Stimulated activated naive CD8-positive, alpha-beta T cell treated with anti-CD3 and anti-CD28 coated beads, Interleukin-15, Interleukin-2, amounts not matched to agents 100 U/mL and 50 U/mL, for 24 hours (primary cell): ENCODE results near the gene KIR2DL4.
"Not testable (repeated sequence)": the region's sequence is repeated elsewhere in the genome, so short reads cannot be mapped to it uniquely, and the experiment has no call there.

Source experiments
- ATAC-seq: fragments of 150-1000 bp; cut with Tn5 transposase; one replicate; pipeline ENCODE4 v1.10.0; 2021
- DNase-seq: peaks from one replicate; pipeline ENCODE4 v3.0.0; 2021

The KIR2DL4 gene

DNA sequence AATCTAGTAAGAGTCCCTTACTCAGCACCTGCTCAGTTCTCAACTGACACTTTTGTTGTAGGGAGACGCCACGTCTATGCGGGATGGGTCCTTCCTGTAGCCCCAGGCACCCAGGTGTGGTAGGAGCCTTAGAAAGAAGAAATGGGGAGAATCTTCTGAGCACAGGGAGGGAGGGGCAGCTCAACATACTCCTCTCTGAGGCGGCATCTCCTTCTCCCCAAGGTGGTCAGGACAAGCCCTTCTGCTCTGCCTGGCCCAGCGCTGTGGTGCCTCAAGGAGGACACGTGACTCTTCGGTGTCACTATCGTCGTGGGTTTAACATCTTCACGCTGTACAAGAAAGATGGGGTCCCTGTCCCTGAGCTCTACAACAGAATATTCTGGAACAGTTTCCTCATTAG lies 1.2 kb downstream of the KIR2DL4 start:
- no peak for DNase-seq
- ATAC-seq, result no peak

DNA sequence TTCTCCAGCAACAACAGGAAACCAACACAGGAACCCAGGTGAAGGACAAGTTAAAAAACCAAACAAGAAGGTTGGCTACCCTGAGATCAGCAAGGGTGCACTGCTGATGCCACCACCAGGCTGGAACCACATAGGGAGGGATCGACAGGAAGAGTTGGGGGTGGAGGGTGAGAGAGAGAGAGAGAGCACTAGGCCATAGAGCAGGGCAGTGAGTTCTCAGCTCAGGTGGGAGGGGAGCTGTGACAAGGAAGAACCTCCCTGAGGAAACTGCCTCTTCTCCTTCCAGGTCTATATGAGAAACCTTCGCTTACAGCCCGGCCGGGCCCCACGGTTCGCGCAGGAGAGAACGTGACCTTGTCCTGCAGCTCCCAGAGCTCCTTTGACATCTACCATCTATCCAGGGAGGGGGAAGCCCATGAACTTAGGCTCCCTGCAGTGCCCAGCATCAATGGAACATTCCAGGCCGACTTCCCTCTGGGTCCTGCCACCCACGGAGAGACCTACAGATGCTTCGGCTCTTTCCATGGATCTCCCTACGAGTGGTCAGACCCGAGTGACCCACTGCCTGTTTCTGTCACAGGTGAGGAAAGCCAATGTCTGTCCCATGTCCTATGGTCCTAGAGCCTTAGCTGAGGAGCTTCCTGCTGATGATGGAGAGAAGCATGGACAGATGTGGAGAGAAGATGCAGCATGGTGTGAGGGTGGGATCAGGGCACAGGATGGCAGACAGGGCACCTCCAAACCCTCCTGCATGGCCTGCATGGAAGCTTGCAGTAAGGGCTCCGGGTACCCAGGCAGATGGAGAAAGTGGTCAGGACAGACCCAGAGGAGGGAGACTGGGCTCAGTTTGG lies 2.5 kb downstream of the KIR2DL4 start:
- ATAC-seq (no peak), DNase-seq (no peak)

DNA sequence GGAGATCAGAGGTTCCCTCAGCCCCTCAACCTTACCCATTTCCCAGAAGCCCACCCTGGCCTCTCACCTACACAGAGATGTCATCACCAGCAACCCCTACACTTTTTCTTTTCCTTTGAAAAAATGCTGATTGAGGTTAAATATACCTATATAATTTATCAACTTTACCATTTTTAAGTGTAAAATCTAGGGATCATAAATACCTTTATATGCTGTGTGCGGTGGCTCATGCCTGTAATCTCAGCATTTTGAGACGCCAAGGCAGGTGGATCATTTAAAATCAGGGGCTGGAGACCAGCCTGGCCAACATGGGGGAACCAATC lies 3.1 kb downstream of the KIR2DL4 start:
- ATAC-seq (no peak), DNase-seq (no peak)

DNA sequence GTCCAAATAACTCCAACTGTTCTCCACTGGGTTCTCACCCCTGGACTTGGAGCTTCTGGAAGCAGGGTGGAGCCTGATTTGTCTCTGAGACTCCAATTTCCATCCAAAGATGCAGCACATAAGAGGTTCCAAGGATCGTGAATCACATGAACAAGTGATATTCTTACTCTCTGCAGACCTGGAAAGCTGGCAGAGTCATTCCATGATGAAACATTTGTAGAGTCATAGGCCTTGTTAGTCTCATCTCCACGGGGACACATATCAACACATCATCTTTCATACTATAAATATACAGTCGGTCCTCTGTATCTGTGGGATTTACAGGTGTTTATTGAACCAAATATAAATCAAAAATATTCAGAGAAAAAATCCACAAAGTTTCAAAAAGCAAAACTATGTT lies 11.2 kb downstream of the KIR2DL4 start:
- not testable (repeated sequence) for DNase-seq, ATAC-seq

DNA sequence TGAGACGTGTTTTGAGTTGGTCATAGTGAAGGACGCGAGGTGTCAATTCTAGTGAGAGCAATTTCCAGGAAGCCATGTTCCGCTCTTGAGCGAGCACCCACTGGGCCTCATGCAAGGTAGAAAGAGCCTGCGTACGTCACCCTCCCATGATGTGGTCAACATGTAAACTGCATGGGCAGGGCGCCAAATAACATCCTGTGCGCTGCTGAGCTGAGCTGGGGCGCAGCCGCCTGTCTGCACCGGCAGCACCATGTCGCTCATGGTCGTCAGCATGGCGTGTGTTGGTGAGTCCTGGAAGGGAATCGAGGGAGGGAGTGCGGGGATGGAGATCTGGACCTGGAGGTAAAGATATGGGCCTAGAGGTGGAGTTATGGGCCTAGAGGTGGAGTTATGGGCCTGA lies 12.8 kb downstream of the KIR2DL4 start, which contains the start of gene KIR3DL1:
TSS of gene KIR3DL1 (plus strand) at position 218 of the 400 bp plus-strand sequence.
- not testable (repeated sequence) for ATAC-seq, DNase-seq

DNA sequence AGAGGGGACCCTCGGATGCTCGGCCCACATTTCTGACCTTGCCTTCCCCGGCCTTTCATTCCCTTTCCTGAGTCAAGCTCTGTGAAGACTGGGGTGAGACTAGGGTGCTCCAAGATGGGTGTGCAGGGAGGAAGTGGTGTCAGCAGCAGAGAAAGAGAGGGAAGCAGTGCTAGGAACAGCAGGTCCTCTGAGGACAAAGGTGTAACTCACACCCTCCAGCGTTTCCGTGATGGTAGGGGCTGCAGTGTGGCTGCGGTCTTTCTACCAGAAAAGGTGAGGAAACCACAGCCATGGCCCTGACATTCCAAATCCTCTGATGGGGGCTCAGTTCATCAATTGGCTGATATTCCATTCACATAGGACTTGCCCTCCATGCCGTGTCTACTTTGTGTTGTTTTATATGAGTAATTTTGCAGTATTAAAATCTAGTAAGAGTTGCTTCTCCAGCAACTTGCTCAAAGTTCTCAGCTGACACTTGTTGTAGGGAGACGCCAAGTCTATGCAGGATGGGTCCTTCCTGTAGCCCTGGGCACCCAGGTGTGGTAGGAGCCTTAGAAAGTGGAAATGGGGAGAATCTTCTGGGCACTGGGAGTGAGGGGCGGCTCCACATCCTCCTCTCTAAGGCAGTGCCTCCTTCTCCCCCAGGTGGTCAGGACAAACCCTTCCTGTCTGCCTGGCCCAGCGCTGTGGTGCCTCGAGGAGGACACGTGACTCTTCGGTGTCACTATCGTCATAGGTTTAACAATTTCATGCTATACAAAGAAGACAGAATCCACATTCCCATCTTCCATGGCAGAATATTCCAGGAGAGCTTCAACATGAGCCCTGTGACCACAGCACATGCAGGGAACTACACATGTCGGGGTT lies 14.5 kb downstream of the KIR2DL4 start:
- peak; percentile 23 for ATAC-seq
- DNase-seq, result no peak

GRCh38 chr19:54824416-54824815 lies 21.0 kb downstream of the KIR2DL4 start:
- not testable (repeated sequence) for DNase-seq, ATAC-seq

DNA sequence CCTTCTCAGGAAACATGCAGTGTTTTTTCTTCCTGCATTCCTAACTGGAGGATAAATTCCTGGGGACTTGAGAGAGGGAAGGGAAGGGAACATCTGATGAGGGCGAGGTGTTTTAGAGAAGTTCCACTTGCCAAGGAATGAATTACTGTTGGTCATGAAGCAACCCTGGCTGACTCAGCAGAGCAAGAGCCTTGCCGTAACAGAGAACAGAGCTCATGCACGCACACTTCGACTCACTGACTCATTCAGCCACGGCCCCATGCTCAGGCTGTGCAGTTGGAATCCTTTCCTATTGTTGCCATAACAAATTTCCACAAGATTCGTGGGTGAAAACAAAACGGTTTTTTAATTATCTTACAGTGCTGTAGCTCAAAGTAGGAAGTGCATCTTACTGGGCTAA lies 21.9 kb downstream of the KIR2DL4 start:
- DNase-seq, result not testable (repeated sequence)

GRCh38 chr19:54828064-54828463 lies 24.7 kb downstream of the KIR2DL4 start:
- not testable (repeated sequence) for DNase-seq, ATAC-seq

More for the DNA sequence above, 21.9 kb downstream of the KIR2DL4 start:
- not testable (repeated sequence) for ATAC-seq

GRCh38 chr19:54832496-54832895 lies 29.1 kb downstream of the KIR2DL4 start, which contains the start of gene KIR2DS4:
Gene KIR2DS4 (plus strand): TSS chr19:54832676.
- not testable (repeated sequence) for ATAC-seq, DNase-seq

DNA sequence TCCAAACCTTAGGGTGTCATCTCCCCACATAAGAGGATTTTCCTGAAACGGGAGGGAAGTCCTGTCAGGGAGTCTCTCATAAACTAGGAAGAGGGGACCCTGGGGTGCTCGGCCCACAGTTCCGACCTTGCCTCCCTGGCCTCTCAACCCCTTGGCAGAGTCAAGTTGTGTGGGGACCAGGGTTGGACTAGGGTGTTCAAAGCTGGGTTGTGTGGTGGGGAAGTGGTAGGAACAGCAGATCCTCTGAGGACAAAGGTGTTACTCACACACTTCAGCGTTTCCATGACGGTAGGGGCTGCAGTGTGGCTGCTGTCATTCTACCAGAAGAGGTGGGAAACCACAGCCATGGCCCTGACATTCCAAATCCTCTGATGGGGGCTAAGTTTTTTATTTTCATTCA lies 31.7 kb downstream of the KIR2DL4 start:
- not testable (repeated sequence) for ATAC-seq, DNase-seq

DNA sequence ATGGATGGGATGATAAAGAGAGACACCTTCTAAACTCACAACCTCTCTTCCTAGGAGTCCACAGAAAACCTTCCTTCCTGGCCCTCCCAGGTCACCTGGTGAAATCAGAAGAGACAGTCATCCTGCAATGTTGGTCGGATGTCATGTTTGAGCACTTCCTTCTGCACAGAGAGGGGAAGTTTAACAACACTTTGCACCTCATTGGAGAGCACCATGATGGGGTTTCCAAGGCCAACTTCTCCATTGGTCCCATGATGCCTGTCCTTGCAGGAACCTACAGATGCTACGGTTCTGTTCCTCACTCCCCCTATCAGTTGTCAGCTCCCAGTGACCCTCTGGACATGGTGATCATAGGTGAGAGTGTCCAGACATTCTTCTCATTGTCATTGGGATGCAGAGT lies 34.1 kb downstream of the KIR2DL4 start:
- not testable (repeated sequence) for DNase-seq, ATAC-seq

DNA sequence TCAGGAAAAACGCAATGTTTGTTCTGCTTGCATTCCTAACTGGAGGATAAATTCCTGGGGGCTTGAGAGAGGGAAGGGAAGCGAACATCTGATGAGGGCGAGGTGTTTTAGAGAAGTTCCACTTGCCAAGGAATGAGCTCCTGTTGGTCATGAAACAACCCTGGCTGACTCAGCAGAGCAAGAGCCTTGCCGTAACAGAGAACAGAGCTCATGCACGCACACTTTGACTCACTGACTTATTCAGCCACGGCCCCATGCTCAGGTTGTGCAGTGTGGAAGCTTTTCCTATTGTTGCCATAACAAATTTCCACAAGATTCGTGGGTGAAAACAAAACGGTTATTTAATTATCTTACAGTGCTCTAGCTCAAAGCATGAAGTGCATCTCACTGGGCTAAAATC lies 39.8 kb downstream of the KIR2DL4 start:
- not testable (repeated sequence) for ATAC-seq, DNase-seq

- not testable (repeated sequence) for ATAC-seq, DNase-seq
These were observed 46.7 kb downstream of the KIR2DL4 start, which contains the start of gene KIR3DL2 for GRCh38 chr19:54850061-54850640. Gene KIR3DL2 (plus strand): TSS chr19:54850443. CDS start chr19:54850476, 33 bp downstream.

DNA sequence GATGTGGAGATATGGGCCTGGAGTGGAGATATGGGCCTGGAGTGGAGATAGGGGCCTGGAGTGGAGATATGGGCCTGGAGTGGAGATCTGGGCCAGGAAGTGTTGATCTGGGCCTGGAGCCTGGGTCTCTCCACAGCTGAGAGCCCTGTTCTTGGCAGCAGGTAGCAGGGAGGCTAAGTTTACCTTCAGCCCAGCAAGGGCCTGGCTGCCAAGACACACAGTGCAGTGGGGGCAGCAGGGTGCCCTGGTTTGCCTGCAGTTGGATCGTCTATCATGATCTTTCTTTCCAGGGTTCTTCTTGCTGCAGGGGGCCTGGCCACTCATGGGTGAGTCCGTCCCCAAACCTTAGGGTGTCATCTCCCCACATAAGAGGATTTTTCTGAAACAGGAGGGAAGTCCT lies 47.5 kb downstream of the KIR2DL4 start:
- ATAC-seq (no peak), DNase-seq (no peak)

DNA sequence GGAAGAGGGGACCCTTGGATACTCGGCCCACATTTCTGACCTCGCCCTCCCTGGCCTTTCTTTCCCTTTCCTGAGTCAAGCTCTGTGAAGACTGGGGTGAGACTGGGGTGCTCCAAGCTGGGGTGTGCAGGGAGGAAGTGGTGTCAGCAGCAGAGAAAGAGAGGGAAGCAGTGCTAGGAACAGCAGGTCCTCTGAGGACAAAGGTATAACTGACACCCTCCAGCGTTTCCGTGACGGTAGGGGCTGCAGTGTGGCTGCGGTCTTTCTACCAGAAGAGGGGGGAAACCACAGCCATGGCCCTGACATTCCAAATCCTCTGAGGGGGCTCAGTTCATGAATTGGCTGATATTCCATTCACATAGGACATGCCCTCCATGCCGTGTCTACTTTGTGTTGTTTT lies 47.9 kb downstream of the KIR2DL4 start:
- ATAC-seq (no peak), DNase-seq (no peak)

GRCh38 chr19:54855241-54855640 lies 51.8 kb downstream of the KIR2DL4 start:
- ATAC-seq, DNase-seq: not testable (repeated sequence)

DNA sequence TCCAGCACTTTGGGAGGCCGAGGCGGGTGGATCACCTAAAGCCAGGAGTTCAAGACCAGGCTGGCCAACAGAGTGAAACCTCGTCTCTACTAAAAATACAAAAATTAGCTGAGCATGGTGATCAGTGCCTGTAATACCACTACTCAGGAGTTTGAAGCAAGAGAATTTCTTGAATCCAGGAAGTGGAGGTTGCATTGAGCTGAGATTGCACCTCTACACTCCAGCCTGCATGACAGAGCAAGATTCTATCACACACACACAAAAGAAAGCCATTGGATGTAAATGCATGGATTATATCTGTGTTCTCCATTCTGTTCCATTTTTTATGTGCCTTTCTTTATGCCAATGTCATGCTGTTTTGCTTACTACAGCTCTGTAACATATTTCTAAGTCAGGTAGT lies 55.1 kb downstream of the KIR2DL4 start:
- not testable (repeated sequence) for DNase-seq, ATAC-seq

GRCh38 chr19:54859421-54859820 lies 56.0 kb downstream of the KIR2DL4 start:
- DNase-seq, ATAC-seq: not testable (repeated sequence)

DNA sequence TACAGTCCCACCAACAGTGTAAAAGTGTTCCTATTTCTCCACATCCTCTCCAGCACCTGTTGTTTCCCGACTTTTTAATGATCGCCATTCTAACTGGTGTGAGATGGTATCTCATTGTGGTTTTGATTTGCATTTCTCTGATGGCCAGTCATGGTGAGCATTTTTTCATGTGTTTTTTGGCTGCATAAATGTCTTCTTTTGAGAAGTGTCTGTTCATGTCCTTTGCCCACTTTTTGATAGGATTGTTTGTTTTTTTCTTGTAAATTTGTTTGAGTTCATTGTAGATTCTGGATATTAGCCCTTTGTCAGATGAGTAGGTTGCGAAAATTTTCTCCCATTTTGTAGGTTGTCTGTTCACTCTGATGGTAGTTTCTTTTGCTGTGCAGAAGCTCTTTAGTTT lies 60.0 kb downstream of the KIR2DL4 start:
- ATAC-seq, DNase-seq: not testable (repeated sequence)
